ENCODE data around the gene PI4KA.

PI4KA gene

DNA sequence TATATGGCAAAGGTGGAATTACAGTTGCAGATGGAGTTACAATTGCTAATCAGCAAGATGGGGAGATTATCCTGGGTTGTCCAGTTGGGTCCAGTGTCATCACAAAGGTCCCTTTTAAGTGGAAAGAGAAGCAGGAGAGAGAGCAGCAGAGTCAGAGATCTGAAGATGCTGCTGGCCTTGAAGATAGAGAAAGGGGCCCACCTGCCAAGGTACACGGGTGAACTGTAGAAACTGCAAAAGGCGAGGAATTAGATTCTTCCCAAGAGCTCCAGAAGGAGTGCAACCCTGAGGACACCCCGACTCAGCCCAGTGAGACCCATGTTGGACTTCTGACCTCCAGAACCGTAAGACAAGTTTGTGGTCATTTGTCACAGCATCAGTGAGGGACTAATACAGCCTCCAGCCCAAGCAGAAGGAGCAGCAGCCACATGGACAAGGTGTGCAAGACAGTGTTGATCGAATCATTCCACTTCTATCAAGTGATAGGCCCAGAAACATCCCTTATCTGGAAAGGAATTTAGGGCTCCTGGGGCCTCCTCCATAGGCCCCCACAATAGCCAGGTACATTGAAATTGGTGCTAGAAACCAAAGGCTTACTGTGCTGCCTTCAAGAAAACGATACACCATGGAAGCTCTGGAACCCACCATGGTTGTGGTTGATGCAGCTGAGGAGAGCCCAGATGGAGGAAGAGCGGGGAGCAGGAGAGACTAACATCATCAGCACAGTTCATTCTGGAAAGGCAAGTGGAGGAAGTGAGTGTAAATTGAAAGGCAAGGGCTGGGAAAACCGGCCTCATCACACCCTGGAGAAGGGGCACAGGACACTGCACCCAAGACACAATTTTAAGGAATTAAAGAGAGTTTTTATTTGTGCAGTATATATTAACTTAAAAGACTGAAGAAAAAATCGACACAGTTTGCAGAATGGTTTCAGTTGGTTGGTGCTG lies 23.5 kb upstream of the PI4KA start:
- DNase-seq (ENCODE audit: low spot score) = no peak

DNA sequence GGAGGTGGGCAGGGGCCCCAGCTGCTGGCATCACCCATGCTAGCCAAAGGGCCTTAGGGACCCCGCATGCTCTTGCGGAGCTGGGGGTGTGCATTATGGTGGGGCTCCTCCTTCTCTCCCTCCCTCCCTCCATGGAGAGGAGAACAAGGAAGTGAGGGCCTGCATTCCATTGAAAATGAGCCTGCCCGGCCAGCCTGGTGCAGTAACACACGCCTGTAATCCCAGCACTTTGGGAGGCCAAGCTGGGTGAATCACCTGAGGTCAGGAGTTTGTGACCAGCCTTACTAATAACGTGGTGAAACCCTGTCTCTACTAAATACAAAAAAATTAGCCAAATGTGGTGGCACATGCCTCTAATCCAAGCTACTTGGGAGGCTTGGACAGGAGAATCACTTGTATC lies 22.6 kb upstream of the PI4KA start:
- no peak for DNase-seq (ENCODE audit: low spot score)

DNA sequence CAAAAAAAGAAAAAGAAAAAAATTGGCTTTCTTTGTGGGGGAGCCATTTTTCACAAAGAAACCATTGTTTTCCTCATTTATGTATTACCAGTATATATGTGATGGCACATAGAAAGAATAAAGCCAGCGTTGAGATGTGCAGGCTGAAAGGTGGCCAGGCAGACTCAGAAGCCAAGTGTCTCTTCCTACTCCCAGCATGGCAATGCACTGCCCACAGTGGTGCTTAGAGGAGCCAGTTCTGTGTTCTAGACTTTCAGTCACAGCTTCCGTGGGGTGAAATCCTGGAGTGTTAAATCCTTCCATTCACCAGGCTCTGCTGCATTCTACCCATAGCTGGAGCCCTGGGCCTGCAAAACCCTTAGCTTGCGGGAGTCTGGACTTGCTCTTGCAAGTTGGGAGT lies 19.1 kb upstream of the PI4KA start:
- no peak for DNase-seq (ENCODE audit: low spot score)

DNA sequence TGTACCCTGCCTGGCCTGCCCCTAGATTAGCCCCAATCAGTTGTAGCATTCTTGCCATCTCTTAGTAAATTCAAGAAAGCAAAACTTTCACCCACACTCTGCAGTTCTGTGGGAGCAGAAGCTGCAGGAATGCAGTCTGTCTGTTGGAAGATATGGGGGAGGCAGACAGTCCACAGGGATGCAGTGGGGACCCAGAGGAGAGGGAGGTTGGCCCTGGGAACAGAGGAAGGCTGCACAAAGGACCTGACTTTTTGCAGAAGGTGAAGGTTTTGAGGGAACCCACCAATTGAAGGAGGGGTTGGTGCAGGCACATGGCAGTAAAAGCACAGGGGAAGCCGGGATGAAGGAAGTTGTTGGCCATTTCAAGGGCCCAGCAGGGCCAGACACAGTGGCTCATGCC lies 16.7 kb upstream of the PI4KA start:
- DNase-seq (ENCODE audit: low spot score) = no peak

DNA sequence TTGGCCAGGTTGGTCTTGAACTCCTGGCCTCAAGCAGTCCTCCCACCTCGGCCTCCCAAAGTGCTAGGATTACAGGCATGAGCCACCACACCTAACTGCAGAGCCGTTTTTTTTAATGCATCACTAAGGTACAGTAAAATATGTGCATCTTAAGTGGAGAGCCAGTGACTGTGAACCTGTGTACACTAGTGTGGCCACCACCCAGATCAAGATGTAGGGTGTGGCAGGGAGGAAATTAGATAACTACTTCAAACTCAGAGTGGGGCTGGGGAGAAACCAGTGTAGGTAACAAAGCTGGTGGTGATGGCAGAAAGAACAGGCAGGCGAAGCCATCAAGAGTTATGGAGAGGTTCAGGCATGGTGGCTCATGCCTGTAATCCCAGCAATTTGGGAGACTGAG lies 14.6 kb upstream of the PI4KA start:
- no peak for DNase-seq (ENCODE audit: low spot score)

DNA sequence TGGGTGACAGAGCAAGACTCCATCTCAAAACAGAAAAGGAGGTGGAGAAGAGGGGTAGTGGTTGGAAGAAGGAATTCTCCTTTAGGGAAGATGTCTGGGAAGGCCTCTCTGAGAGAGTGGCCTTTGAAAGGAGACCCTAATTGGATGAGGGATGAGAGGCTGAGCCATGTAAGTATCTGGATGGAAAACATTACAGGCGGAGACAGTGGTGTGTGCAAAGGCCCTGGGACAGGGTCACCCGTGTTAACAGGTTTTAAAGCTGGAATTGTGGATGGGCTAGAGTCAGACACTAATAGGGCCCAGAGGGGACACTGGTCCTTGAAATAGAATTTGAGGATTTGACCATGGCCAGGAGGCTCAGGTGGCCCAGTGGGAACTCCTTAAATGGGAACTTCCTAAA lies 10.6 kb upstream of the PI4KA start:
- no peak for DNase-seq (ENCODE audit: low spot score)

DNA sequence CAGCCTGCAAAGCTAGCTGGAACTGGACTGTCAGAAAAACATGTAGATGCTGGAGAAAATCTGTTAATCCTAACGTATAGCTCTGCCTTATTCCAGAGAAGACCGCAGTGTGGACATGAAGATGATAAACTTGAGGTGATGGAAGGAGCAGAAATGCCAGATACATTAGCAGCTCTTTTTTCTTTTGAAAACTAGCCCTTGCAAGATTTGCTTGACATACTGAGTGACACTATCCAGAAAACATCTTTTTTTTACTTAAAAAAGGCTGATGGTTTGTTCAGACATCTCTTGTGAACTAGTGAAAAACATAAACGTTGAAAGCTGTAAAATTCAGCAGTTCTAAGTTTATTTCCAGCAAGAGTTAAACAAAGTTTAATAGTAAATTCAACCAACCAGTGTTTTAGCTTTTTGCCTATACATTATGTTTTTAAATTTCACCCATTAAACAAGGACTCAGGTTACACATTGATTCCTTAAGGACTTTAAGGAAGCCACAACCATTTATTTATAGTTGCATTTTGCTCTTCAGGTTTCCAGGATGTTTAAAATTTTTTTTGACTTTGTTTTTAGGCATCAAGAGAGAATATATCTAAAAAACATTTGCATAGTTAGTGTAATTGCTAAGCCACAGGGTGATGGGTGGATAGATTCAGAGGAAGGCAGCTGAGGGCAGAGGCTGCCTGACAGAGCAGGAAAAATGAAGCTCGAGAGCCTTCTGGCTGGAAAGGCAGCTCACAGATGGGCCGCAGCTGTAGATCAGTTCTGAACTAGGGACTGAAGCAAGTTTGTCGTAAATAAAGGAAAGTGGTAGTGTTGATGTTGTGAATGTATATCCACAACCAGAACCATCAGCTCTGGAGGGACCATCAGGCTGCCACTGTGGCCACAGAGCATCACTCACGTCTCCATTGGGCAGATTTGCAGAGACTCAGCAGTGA lies 9.7 kb upstream of the PI4KA start:
- no peak for DNase-seq (ENCODE audit: low spot score)

DNA sequence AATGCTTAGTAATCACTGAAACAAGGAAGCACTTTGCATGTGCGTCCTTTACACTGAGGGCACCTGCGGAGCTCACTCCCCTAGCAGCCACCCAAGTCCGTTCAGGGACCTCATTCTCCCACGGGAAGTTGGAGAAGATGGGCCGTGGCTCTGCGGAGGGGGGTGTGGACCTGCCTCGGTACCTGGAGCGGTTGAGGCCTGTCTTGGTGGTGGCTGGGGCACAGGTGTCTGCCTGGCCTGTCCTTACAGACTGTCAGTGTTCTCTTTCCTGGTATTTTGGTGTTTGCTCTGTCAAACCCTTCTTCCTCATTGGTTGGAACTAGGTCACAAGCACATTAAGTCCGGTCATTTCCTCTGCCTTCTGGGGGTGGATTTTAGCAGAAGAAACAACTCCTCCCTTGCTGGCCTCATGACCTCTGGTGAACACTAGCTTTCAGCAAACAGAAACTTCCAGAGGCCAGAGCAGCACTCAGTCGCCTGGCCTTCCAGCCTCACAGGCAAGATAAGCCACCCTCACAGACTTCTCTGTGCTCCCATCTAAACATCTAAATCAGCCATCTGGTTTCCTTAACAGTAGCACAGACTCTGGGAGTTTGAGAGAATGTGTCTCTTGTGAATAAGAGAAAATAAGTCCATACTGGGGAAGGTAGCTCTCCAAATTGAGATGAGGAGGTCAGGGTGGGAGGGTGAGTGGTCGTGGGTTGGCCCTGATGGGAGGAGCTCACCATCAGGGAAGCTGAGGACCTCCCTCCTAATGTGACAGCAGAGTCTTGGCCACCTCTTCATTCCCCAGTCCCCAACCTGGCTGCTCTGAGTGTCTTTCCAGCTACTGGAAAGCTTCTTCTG lies 8.8 kb upstream of the PI4KA start:
- no peak for DNase-seq (ENCODE audit: low spot score)

DNA sequence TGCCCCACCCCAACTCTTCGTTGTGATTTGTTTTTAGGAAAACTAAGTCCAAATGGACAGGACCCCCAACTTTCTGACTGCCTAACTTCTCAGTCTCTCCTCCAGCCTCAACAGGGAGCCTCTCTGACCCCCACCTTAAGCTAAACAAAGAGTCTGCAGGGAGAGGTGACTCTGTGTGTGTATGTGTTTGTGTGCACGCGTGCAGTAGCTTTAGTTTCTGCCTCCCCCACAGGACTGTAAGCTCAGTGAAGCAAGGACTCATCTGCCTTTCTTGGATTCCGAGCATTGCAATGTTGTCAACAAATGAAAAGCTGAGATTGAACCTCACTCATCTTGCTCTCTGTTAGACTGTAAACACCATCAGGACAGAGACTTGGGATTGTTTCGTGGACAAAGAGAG lies 8.1 kb upstream of the PI4KA start:
- DNase-seq (ENCODE audit: low spot score) = no peak

DNA sequence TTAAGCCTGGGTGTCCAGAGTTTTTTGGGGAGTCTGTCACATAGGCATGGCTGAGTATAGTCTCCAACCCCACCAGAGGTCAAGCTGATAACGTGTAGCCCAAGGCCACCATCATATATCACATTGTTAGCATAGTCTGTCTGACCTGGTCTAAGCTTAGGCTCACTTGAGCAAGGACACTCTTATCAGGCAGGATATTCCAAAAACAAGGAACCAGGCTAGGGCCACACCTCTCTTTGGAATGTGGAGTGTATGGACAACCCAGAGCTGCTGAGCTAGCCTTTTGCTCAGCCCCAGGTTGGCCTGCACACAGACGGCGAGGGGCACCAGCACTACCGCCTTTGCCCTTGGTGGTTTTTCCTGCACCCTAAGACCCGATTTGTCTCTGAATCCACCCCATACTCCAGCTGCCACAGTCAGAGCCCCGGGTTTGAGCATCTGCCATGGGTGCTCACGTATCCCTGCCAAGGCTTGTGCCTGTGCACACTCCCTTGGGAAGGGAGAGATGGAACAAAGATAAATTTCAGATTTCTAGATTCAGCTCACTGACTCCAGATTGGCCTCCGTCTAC lies 7.3 kb upstream of the PI4KA start:
- no peak for DNase-seq (ENCODE audit: low spot score)

DNA sequence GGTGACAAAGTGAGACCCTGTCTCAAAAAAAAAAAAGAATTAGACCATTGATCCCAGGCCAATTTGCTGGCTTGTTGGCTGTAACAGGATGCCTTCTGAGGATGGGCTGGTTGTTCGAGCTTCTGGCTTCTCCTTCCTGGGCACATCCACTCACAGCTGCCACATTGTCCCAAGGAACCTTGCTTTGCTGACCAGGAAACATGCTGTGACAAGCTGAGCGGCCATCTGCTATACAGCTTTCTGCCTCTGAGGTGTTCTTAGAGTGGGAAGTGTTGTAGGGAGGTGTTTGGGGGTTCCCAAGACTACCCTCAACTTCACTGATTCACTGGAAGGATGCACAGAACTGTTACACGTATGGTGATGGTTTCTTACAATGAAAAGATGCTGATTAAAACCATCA lies 6.7 kb upstream of the PI4KA start:
- DNase-seq (ENCODE audit: low spot score) = no peak

DNA sequence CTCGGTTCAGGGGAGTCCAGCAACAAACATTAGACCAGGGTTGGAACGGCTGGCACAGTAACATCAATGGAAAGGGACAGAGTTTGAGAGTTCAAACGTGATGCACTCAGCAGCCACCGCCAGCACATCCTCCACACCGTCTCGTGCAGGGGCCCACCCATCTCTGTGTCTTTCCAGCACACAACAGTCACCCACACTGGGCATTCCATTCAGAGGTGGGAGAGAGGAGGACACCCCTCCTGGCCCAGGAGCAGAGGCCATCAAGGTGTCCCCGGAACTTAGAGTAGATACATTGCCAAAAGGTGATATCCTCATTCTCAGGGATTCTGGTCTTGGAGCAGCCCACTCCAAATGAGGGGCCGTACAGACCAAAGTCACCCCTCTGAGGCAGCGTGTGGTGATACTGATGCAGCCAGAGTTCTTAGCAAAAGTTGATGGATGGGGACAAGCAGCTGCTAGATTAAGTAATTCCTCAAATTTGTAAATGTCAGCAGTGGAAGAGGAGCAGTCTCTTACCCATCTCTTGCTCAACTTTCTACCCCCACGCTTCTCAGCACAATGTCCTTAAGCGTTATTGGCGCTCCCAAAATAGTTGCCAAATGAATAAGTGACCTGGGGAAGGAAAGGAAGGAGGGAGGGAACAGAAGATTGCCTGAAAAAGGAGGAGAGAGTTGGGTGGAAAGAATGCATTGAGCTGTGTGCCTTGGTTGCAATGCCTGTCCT lies 5.7 kb upstream of the PI4KA start:
- no peak for DNase-seq (ENCODE audit: low spot score)

DNA sequence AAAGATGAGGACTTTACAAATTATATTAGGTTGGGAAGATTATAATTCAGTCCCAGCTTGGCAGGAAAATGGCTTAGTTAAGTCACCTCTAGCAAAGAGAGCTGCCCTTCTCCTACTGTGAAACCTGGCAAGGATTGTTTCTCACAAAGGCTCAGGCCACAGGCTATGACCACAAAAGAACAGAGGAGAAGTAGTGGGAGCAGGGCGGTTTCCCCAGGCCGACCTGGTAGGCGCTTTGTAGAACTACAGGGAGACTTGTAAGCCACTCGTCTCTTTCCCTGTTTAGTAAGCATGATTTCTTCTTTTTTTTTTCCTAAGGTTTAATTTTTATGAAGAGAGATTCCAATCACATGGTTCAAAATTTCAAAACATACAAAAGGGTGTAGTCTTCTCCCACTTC lies 4.8 kb upstream of the PI4KA start:
- no peak for DNase-seq (ENCODE audit: low spot score)

DNA sequence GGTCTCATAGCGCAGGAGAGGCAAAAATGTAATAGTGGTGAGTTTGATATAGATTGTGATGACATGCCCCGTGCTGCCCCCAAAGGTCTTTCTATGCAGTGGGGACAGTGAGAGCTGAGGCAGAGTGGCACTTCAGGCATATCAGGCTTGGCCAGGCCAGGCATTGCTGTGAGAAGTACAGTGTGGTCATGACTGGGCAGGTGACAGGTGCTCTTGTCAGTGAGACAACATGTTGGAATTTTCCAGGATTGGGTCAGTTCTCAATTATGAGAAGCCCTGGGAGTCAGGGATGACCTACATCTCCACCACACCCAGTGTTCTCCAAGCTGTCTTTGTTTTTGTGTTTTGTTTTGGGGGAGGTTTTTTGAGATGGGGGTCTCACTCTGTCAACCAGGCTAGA lies 3.9 kb upstream of the PI4KA start:
- DNase-seq (ENCODE audit: low spot score) = no peak

DNA sequence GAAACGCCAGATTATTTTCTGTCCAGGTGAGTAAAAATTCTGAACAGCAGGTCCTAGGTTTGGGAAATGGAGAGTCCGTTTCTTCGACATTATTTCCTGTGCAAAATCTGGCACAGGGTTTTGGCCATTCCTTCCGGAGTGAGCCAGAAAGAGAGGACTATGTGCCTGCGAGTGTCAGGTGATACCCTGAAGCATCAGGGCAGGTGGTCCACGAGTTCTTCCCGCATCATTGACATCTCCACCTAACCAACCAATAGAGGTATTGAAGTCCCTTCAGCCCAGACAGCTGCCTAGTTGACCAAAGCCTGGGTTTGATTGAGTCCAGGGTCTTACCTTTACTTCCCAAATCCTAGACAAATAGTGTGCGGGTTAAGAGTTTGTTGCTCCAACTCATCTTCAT lies 1.0 kb upstream of the PI4KA start:
- no peak for DNase-seq (ENCODE audit: low spot score)

DNA sequence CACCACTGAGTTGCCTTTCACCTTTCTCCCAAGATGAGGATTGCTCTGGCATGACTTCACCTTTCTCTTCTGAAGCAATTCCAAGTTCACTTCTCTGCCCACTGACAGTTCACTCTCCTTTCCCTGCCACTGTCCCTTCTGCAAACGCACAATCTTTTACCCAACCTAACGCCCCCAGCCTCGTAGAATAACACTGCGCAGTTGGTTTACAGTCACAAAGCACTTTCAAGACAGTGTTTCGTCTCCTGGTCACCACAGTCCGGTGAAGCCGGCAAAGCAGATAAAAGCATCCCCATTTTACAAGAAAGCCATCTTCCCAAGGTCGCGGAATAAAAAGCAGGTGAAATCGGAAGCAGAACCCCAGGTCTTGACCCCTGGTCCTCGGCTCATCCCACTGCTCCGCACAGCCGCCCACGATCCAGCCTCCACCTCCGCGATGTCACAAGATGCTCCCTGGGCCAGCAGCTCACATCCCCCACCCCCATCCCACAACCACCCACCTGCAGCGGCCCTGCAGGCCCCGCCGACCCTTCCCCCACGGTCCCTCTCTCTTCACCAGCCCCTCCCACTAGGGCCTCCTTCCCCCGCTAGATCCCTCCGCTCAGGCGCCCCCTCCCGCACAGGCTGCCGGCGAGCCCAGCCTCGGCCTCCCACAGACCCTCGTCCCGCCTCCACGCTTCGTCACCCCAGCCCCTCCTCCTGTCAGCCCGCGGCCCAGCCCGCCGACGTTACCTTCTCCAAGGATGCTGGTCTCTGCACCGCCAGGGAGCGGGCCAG lies 585 bp downstream of the PI4KA start:
- peak; percentile 59 for DNase-seq (ENCODE audit: low spot score)

DNA sequence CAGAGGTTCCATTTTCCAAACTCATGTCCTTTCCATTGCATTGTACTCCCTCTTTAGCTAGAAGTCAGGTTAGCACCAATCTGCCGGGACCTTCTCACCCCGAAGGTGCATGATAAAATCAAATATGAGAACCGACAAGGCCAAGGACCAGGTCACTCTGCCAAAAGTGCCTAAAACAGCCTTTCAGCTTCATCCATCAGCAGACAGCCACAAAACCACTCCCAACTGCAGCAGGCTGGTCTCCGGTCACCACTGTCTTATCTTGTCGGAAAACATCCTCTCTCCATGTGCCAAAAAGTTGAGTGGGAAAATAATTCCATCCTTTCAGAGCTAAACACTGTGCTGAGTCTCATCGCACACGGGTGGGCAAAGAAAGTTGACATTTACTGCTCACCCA lies 1.4 kb downstream of the PI4KA start:
- no peak for DNase-seq (ENCODE audit: low spot score)

DNA sequence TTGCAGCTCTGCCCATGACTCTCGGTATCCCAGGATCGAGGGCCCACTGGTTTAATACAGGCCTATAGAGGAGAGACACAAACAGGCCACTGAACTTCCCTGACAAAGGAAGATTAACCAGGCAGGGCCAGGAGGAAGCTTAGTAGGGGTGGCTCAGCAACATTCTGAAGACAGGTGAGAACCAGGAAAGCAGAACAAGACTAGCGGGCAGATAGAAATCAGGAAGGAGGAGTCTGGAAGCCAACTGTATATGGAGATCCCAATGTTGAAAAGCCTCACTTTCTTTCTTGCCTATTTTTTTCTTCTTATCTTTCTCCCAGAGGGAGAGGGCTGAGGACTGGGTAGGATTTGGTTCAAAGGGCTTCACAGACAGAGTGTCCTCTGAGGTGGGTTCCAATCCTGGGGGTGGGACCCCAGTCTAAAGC lies 5.4 kb downstream of the PI4KA start:
- no peak for DNase-seq (ENCODE audit: low spot score)

DNA sequence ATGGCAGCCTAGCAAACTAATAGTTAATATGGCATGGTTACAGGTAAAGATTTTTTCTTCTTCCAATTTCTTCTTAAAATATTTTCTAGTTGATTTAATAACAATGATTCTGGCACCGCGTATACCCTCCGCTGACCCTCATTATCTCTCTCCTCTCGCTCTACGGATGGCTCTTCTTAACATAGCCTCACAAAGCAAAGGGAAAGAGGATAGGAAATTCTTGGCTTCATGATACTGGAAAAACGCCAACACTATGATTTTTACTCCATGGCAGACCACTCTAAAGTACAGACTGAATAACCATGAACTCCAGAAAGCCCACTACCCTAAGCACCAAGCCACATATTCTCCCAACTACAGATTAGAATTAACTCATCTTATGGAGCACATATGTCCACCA lies 6.1 kb downstream of the PI4KA start:
- DNase-seq (ENCODE audit: low spot score) = no peak

DNA sequence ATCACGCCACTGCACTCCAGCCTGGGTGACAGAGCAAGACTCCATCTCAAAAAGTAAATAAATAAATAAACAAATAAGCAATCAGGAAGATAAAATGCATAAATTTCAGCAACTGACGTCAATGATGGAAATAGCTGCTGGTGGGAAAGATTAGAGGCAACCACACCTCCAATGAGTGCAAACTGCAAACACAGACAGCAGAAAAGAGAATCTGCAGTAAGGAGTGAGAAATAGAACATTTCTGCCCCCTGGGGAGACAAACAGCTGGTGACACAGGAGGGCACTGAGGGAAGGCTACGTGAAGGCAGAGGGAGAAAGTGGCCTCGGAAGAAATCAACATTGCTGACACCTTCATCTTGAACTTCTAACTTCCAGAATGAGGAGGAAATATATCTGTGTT lies 6.5 kb downstream of the PI4KA start:
- no peak for DNase-seq (ENCODE audit: low spot score)
